PC-3 (cell line): Measurements from ENCODE around the gene TMEM126B. TPM values are rescaled to one million over a fixed set of nuclear protein-coding genes. Genes with fewer than 3 reads are reported as not detected.

Experiments
- ATAC-seq: fragments of 200-7000 bp; cut with Tn5 transposase; 2 replicates; pipeline ENCODE4 v1.9.1; 2020; ENCODE audit warnings: mild to moderate bottlenecking, moderate library complexity
- BruUV-seq: library from RNA; stranded (reverse); fragments of 400-500 nt; replicated peaks from 2 replicates; lab custom pipeline; 2021; lab: Mats Ljungman, UMichigan
- CTCF ChIA-PET: fragments of 300-600 bp; sonication (Branson Sonifier 250); formaldehyde crosslinking; loops from one replicate; lab custom pipeline; 2022; ENCODE audit warnings: antibody characterized with exemption; lab: Charles Lee
- POLR2A ChIA-PET: fragments of 300-600 bp; sonication (Branson Sonifier 250); formaldehyde crosslinking; loops from one replicate; lab custom pipeline; 2022; ENCODE audit warnings: antibody characterized with exemption; ENCODE audit not compliant: unreplicated experiment; lab: Charles Lee
- DNase-seq: peaks from one replicate; pipeline ENCODE4 v3.0.0-alpha.2; 2015
- H2AFZ ChIP-seq: fragments of 300-600 bp; sonication (generic); 2 replicates; pipeline ENCODE4 v1.6.0; 2016; ENCODE audit warnings: antibody characterized with exemption, low read length
- H3F3A ChIP-seq: fragments of 300-600 bp; sonication (generic); one replicate; pipeline ENCODE4 v1.6.0; 2017; ENCODE audit warnings: antibody characterized with exemption, low read length, control low read depth, mild to moderate bottlenecking; ENCODE audit not compliant: unreplicated experiment
- H3K27ac ChIP-seq: fragments of 300-600 bp; sonication (generic); 2 replicates; pipeline ENCODE4 v1.5.1; 2016; ENCODE audit warnings: mild to moderate bottlenecking, low read length
- H3K27me3 ChIP-seq: fragments of 300-600 bp; sonication (generic); 2 replicates; pipeline ENCODE4 v1.6.1; 2016; ENCODE audit warnings: low read length, mixed read lengths
- H3K36me3 ChIP-seq: fragments of 300-600 bp; sonication (generic); 2 replicates; pipeline ENCODE4 v1.6.1; 2016; ENCODE audit warnings: low read depth, mixed run types, low read length, mixed read lengths
- H3K4me1 ChIP-seq: fragments of 300-600 bp; sonication (generic); 2 replicates; pipeline ENCODE4 v1.5.1; 2016; ENCODE audit warnings: low read length; ENCODE audit not compliant: insufficient read depth
- H3K4me2 ChIP-seq: fragments of 300-600 bp; sonication (generic); 2 replicates; pipeline ENCODE4 v1.6.0; 2016; ENCODE audit warnings: low read length
- H3K4me3 ChIP-seq: fragments of 300-600 bp; sonication (generic); 2 replicates; pipeline ENCODE4 v1.5.1; 2016; ENCODE audit warnings: mild to moderate bottlenecking, low read length, mixed read lengths
- H3K79me2 ChIP-seq: fragments of 300-600 bp; sonication (generic); 2 replicates; pipeline ENCODE4 v1.6.1; 2017; ENCODE audit warnings: low read length, mixed read lengths
- H3K9ac ChIP-seq: fragments of 300-600 bp; sonication (generic); 2 replicates; pipeline ENCODE4 v1.6.0; 2016; ENCODE audit warnings: mild to moderate bottlenecking, low read length
- H3K9me2 ChIP-seq: fragments of 300-600 bp; sonication (generic); replicated peaks from 2 replicates; pipeline ENCODE4 v1.6.1; 2016; ENCODE audit warnings: mixed run types, low read length, mixed read lengths
- H3K9me3 ChIP-seq: fragments of 300-600 bp; sonication (generic); 2 replicates; pipeline ENCODE4 v1.6.1; 2016; ENCODE audit warnings: low read length, mixed read lengths
- H4K20me1 ChIP-seq: fragments of 300-600 bp; sonication (generic); 2 replicates; pipeline ENCODE4 v1.6.1; 2016; ENCODE audit warnings: low read length, mixed read lengths
- CTCF ChIP-seq: fragments of 300-600 bp; sonication (generic); conservative IDR thresholded peaks from 2 replicates; pipeline ENCODE4 v1.5.1; 2017; ENCODE audit warnings: antibody characterized with exemption, low read depth, mild to moderate bottlenecking, low read length
- EZH2 ChIP-seq: fragments of 300-600 bp; sonication (generic); IDR thresholded peaks from one replicate; pipeline ENCODE4 v1.6.1; 2017; ENCODE audit warnings: antibody characterized with exemption, mild to moderate bottlenecking, low read length; ENCODE audit not compliant: unreplicated experiment
- EZH2phosphoT487 ChIP-seq: fragments of 300-600 bp; sonication (generic); IDR thresholded peaks from 2 replicates; pipeline ENCODE4 v1.6.1; 2018; ENCODE audit warnings: mild to moderate bottlenecking, antibody characterized with exemption, low read length, borderline replicate concordance
- intact Hi-C: fragments of 100-400 bp; cut with micrococcal nuclease; formaldehyde crosslinking; loops from 2 replicates; pipeline ENCODE4 v1.9.0; 2023
- total RNA-seq: library from RNA; depleted of rRNA; stranded (reverse); fragments of >200 nt; gene quantifications from 2 replicates; pipeline ENCODE4 v1.2.3, GENCODE V29; 2014

TMEM126B gene
- total RNA-seq, 1 experiment from 2014 or later, result 79.5 TPM

- Histone ChIP-seq H3K9me2 (no peaks in the 10 kb centered on the region), H3K9ac (no peak overlapping the region), H4K20me1 (no peaks in the 10 kb centered on the region), H3K9me3 (no peaks in the 10 kb centered on the region), H3K4me2 (no peak overlapping the region), H3K4me3 (no peak overlapping the region), H3K4me1 (no peaks in the 10 kb centered on the region), H3K27me3 (no peaks in the 10 kb centered on the region), H2AFZ (no peak overlapping the region), H3K36me3 (no peaks in the 10 kb centered on the region), H3K79me2 (no peaks in the 10 kb centered on the region), H3F3A (no peaks in the 10 kb centered on the region), H3K27ac (no peak overlapping the region)
- CTCF ChIA-PET, result interaction anchor here (0.9 kb wide), 1 partner anchor 129 kb away, joined by 3 read pairs; no protein-coding TSS in a partner anchor
- POLR2A ChIA-PET, result no interaction called here
- TF ChIP-seq CTCF, result no peak
- no peak for TF ChIP-seq EZH2
- no peak for TF ChIP-seq EZH2phosphoT487
- DNase-seq (no peak), ATAC-seq (no peak)
- intact Hi-C loops, result no loop called here
- BruUV-seq, result no TSS peak
These were observed 52.5 kb downstream of the TMEM126B start for GRCh38 chr11:85680897-85681296.

DNA sequence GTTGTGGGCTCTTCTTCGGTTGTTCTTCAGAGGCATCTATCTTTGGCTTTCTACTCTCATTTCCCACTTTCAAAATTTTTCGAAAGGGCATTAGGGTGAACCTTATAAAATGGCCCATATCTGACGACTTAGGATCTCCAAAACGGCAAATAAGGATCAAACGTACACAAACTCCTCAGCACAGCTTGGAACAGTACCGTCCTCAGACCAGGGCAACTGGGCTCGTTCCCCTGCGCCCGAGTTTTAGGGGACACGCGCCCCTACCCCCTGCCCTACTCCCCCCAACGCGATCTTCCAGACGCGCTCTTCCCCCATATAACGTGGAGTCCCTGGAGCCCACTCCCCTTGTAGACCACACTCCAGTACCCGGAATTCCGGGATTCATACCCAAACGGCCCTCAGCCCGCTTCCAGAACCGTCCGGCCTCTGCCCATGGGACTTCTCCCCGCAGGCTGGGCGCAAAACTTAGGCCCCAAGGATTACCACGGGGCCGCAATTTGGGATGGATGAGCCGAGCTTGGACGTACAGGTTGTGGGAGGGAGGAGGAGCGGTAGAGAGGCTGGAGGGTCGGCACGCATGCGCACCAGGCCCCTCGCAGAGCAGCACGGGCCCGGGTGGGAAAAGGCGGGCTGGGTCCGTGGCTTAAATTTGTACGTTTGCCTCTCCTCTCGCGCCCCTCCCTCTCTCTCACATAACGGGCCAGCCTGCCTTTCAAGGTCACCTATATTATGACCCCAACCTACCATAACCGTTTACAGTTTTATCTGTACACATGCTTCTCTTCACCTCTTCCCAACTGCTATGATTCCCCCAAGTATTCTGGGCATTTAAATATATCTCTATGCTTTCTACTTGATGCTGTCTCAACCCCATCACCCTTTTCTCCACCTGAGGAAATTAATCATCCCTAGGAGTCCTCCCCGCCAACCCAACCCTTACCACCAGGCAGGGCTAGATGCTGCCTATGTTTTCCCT lies 54.2 kb downstream of the TMEM126B start:
- Histone ChIP-seq H3K79me2 (no peaks in the 10 kb centered on the region), H3K9me2 (no peaks in the 10 kb centered on the region), H3K4me3 (peak overlapping the region; percentile 51), H4K20me1 (no peaks in the 10 kb centered on the region), H3K4me1 (no peaks in the 10 kb centered on the region), H3K36me3 (no peaks in the 10 kb centered on the region), H2AFZ (peak overlapping the region; percentile 62), H3K9me3 (no peaks in the 10 kb centered on the region), H3K27ac (no peak overlapping the region), H3K4me2 (peak overlapping the region; percentile 59), H3K9ac (peak overlapping the region; percentile 28), H3K27me3 (no peaks in the 10 kb centered on the region), H3F3A (no peaks in the 10 kb centered on the region)
- DNase-seq (no peak), ATAC-seq (peak; percentile 54; the same call in 1 of the 2 replicates)
- BruUV-seq, result no TSS peak
- ChIA-PET CTCF (no interaction called here), POLR2A (interaction anchor here (0.6 kb wide), 1 partner anchor 61 kb away, joined by 3 read pairs; no protein-coding TSS in a partner anchor)
- intact Hi-C loops, result no loop called here
- TF ChIP-seq CTCF (no peak), EZH2phosphoT487 (no peak), EZH2 (no peak)
